Measurements from ENCODE around the gene UCMA. TPM values are rescaled to one million over a fixed set of nuclear protein-coding genes. Genes with fewer than 3 reads are reported as not detected.

Gene UCMA
- polyA plus RNA-seq, 1 donor from 2014 or later, result not detected

DNA sequence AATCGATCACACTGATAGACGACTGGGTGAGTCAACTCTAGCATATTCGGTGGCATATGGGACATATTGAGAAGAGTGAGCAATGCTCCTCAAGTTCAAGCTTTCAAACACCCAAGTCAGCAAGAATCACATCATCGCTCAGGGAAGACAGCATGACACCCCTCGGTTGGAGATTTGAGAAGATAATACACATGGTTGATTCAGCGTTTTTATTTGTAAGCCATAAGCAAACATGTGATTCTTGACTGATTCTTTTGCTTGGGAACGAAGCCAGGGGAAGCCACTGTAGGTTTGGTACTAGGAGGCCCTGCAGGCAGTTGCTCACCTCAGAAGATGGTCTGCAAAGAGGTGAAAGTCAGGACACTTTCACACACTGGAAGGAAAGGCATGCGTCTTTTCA is 12.6 kb downstream of the UCMA start:
- peaks cover 1% of the 10 kb centered on the region for H3K27me3 Mint-ChIP-seq
- no peaks in the 10 kb centered on the region for H3K36me3 Mint-ChIP-seq
- no peaks in the 10 kb centered on the region for H3K9me3 Mint-ChIP-seq
- no peak overlapping the region for H3K4me3 Mint-ChIP-seq
- no peak overlapping the region for H3K27ac Mint-ChIP-seq
- H3K4me1 Mint-ChIP-seq, result peaks cover 0 to 1% (median 0%) of the 10 kb centered on the region in 3 donors

DNA sequence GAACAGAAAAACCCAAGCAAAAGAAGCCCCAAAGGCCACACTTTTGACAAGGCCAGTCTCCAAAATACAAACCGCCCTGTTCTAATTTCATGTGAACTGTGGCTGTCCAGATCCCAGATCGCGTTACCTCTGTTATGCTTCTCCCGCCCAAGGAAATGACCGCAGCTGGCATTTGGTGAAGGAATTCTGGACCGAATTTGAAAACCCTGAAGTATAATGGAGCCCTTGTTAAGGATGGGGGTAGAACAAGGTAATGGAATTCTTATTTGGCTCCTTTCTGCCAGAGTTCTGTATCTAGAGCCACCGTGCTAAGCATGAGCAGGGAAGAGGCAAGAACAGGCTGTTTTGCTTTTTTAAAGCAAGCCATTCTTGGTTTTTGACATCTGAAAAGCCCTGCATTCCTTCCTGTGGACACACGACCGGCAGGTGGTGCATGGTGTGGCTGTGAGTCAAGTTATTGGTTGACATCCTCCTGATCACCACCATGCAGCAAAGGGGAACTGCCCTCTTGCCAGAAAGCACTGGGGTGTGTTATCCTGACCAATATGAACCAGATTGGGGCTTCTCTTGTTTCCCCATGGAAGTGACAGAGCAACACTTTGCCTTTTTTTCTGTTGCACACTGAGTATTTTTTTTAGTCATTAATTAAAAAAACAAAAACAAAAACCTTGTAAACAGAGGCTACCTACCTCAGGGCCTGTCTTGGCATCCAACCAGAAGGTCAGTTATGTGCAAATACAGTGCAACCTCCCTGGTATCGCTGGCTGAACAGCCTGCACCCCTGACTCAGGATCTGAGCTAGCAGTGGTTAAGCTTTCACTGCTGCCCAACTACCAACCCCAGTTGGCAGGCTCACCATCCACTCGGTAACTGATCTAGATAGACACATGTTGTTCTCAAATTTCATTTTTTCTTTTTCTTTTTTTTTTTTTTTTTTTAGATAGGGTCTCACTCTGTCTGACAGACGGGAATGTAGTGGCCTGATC is 14.2 kb downstream of the UCMA start:
- peaks cover 0 to 1% (median 0%) of the 10 kb centered on the region in 3 donors for H3K4me1 Mint-ChIP-seq
- H3K27ac Mint-ChIP-seq, result peak overlapping the region in 1 of 3 donors; percentile 9
- H3K36me3 Mint-ChIP-seq, result no peaks in the 10 kb centered on the region
- H3K4me3 Mint-ChIP-seq, result no peak overlapping the region
- H3K27me3 Mint-ChIP-seq, result no peaks in the 10 kb centered on the region
- H3K9me3 Mint-ChIP-seq, result no peaks in the 10 kb centered on the region

DNA sequence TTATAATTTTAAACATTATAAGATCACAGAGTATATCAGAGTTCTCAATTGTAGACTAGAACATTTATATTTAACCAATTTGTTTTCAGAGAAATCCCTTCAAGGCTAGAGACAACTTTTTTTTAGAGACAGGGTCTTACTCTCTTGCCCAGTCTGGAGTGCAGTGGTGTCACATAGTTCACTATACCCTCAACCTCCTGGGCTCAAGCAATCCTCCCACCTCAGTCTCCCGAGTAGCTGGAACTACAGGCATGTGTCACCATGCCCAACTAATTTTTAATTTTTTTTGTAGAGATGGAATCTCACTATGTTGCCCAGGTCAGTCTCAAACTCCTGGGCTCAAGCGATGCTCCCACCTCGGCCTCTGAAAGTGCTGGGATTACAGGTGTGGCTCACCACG is 15.3 kb downstream of the UCMA start:
- no peak overlapping the region for H3K4me3 Mint-ChIP-seq
- no peaks in the 10 kb centered on the region for H3K9me3 Mint-ChIP-seq
- H3K27me3 Mint-ChIP-seq, result no peaks in the 10 kb centered on the region
- H3K36me3 Mint-ChIP-seq, result no peaks in the 10 kb centered on the region
- no peaks in the 10 kb centered on the region for H3K4me1 Mint-ChIP-seq
- no peak overlapping the region for H3K27ac Mint-ChIP-seq

DNA sequence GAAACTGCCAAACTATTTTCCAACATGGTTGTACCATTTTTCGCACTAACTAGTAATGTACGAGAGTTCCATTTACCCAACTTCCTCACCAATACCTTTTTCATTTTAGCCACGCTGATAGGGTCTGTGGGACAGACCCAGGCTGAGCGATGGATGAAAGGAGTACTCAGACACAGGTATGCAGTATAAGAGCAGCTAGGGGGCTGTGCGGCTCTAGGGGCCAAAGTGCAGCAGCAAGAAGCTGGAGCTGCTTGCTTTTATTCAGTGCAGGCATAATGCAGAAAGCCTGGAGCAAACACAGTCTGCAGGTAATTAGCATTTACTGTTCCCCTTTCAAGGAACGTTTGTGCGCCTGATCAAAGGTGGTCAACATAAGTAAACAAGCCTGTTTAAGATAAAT is 21.0 kb downstream of the UCMA start:
- H3K4me1 Mint-ChIP-seq, result no peaks in the 10 kb centered on the region
- no peaks in the 10 kb centered on the region for H3K27me3 Mint-ChIP-seq
- H3K4me3 Mint-ChIP-seq, result no peak overlapping the region
- peak overlapping the region in 1 of 3 donors; percentile 71 for H3K27ac Mint-ChIP-seq
- peaks cover 1% of the 10 kb centered on the region for H3K36me3 Mint-ChIP-seq
- no peaks in the 10 kb centered on the region for H3K9me3 Mint-ChIP-seq

DNA sequence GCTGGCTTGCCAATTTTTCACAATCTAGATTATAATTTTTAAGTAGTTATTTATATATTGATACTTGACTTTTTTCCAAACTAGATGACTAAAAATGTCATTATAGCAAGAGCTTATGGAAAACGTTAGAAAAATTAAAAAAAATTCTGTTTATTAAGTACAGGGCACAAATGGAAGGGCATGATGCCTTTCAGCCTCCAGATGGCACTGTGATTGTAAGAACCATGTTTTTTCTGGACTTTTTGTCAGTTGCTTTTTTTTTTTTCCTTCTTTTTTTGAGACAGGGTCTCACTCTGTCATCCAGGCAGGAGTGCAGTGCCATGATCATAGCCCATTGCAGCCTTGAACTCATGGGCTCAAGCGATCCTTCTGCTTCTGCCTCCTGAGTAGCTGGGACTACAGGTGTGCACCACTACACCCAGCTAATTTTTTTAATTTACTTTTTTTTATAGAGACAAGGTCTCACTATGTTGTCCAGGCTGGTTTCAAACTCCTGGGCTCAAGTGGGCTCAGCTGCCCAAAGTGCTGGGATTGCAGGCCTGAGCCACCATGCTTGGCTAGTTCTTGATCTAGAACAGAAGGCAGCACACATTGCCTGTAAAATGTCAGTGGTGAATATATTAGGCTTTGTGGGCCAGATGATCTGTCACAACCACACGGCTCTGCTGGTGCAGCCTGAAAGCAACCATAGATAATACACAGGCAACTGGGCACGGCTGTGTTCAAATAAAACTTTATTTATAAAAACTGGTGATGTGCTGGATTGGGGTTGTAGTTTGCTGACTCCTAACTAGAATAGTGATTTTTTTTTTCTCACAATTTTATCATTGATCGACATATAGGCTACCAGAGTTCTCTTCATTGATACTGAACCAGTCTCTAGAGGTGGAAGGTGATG is 27.4 kb downstream of the UCMA start:
- H3K4me3 Mint-ChIP-seq, result no peak overlapping the region
- no peaks in the 10 kb centered on the region for H3K4me1 Mint-ChIP-seq
- no peaks in the 10 kb centered on the region for H3K27me3 Mint-ChIP-seq
- no peaks in the 10 kb centered on the region for H3K36me3 Mint-ChIP-seq
- H3K9me3 Mint-ChIP-seq, result no peaks in the 10 kb centered on the region
- H3K27ac Mint-ChIP-seq, result peak overlapping the region in 1 of 3 donors; percentile 50

DNA sequence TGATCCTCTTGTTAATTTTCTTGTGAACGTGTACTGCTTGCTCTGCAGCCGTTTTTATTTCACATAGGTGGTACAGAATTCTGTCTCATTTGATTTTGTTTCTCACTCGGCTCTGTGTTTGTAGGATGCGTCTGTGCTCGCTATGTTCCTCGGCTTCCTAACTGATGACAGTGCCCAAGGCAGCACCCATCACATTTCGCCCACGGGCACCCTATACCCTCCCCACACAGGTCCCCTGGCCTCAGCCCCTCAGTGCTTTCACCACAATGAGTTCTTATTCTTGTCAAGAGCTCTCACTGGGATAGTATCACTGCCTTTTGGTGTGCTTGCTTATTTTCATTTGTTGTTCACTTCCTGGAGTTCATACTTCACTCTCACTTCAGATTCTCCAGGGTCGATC is 28.1 kb downstream of the UCMA start:
- Mint-ChIP-seq H3K27ac (no peak overlapping the region), H3K36me3 (no peaks in the 10 kb centered on the region), H3K27me3 (no peaks in the 10 kb centered on the region), H3K9me3 (no peaks in the 10 kb centered on the region), H3K4me3 (no peak overlapping the region), H3K4me1 (no peaks in the 10 kb centered on the region)

DNA sequence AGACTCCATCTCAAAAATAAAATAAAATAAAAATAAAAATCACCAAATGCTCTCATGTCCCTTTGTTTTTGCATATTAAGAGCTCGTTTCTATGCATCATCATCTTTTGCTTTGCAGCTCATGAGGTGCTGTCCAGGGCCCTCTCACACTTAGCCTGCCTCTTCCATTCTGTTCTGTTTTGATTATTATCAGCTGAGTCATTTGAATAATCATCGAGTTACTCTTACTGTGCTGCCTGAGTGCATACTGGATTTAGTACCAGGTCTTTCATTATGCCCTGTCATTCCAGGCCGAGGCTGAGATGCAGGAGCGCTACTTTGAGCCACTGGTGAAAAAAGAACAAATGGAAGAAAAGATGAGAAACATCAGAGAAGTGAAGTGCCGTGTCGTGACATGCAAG is 33.0 kb downstream of the UCMA start:
- H3K9me3 Mint-ChIP-seq, result no peaks in the 10 kb centered on the region
- no peak overlapping the region for H3K4me3 Mint-ChIP-seq
- no peaks in the 10 kb centered on the region for H3K36me3 Mint-ChIP-seq
- no peaks in the 10 kb centered on the region for H3K4me1 Mint-ChIP-seq
- no peaks in the 10 kb centered on the region for H3K27me3 Mint-ChIP-seq
- H3K27ac Mint-ChIP-seq, result no peak overlapping the region

DNA sequence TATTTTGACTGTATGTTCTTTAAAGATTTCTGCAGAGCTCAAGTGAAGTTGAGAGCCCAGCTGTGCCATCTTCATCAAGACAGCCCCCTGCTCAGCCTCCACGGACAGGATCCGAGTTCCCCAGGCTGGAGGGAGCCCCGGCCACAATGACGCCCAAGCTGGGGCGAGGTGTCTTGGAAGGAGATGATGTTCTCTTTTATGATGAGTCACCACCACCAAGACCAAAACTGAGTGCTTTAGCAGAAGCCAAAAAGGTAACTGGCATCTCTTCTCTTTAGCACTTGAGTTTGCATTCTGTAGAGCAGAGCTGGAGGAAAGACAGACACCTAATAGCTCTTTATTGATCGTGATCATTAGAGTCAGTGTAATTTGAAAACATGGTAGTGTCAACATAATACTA is 39.2 kb downstream of the UCMA start:
- no peaks in the 10 kb centered on the region for H3K4me1 Mint-ChIP-seq
- H3K36me3 Mint-ChIP-seq, result no peaks in the 10 kb centered on the region
- H3K4me3 Mint-ChIP-seq, result no peak overlapping the region
- no peaks in the 10 kb centered on the region for H3K27me3 Mint-ChIP-seq
- H3K9me3 Mint-ChIP-seq, result no peaks in the 10 kb centered on the region
- H3K27ac Mint-ChIP-seq, result no peak overlapping the region

DNA sequence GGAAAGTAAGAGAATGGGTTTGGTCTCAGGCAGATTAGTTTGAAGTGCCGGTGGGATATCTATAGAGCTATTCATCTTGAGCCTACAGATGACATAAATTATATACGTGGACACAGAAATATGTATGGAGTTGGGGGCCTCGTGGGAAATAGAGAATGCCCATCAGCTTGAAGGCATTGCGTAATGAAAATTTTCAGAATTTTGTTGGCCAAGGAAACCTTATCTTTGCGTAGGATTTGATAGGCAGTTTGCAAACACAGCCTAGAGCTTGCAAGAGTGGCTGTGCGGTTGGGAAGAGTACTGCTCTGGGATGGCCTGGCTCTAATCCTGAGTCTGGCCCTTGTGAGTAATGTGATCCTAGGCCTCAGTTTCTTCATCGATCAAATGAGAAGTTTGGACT is 40.5 kb downstream of the UCMA start:
- Mint-ChIP-seq H3K27me3 (no peaks in the 10 kb centered on the region), H3K27ac (no peak overlapping the region), H3K4me1 (no peaks in the 10 kb centered on the region), H3K36me3 (no peaks in the 10 kb centered on the region), H3K9me3 (no peaks in the 10 kb centered on the region), H3K4me3 (no peak overlapping the region)

DNA sequence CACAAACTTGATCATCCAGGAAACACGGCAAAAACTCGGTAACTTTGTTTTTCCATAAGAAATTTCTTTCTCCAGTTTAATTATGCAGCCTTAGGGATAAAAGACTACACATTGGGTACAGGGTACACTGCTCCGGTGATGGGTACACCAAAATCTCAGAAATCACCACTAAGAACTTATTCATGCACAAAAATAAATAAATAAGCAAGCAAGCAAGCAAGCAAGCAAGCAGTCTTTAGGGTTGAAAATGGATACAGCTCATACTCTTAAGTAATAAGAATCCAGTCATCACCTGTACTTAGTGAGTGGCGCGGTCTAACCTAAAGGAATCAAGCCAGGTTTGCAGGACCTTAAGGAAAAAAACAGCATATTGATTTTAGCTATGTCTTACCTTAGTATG is 42.8 kb downstream of the UCMA start:
- H3K36me3 Mint-ChIP-seq, result no peaks in the 10 kb centered on the region
- no peak overlapping the region for H3K4me3 Mint-ChIP-seq
- no peak overlapping the region for H3K27ac Mint-ChIP-seq
- no peaks in the 10 kb centered on the region for H3K4me1 Mint-ChIP-seq
- no peaks in the 10 kb centered on the region for H3K27me3 Mint-ChIP-seq
- no peaks in the 10 kb centered on the region for H3K9me3 Mint-ChIP-seq

DNA sequence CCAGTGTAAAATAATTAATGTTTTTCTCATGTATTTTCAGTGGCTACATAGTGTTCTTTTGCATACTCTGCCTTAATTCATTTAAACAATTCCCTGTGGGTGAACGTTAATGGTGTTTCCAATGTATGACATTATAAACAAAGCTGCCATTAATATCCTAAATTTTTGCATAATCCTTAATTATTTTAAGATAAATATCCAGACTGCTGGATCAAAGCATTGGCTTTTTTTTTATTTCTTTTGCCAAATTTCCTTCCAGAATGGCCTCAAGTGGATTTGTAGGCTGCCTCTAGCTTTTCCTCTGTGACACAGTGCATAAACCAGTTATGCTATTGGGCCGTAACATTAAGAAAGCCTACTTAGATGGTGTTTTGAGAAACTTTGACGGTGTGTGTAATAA is 43.4 kb downstream of the UCMA start:
- Mint-ChIP-seq H3K27me3 (no peaks in the 10 kb centered on the region), H3K4me1 (no peaks in the 10 kb centered on the region)

DNA sequence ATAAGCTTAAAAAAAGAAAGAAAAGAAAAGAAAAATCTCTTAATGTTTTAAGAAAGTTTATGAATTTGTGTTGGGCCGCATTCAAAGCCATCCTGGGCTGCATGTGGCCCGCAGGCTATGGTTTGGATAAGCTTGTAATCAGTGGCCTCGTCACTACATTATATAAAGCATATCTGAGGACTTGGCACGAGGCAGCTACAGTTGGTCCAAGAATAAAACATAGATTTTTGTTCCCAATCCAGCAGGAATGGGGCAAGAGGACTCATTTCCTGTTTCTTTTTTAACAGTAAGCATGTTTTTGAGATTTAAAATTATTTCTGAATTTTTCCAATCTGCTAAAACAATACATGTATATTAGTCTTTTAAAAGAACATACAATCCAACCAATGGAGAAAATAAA is 44.2 kb downstream of the UCMA start:
- Mint-ChIP-seq H3K4me1 (no peaks in the 10 kb centered on the region), H3K36me3 (no peaks in the 10 kb centered on the region), H3K9me3 (no peaks in the 10 kb centered on the region), H3K4me3 (no peak overlapping the region), H3K27ac (no peak overlapping the region), H3K27me3 (no peaks in the 10 kb centered on the region)

More for the DNA sequence above, 43.4 kb downstream of the UCMA start:
- Mint-ChIP-seq H3K9me3 (no peaks in the 10 kb centered on the region), H3K36me3 (no peaks in the 10 kb centered on the region), H3K27ac (no peak overlapping the region), H3K4me3 (no peak overlapping the region)

DNA sequence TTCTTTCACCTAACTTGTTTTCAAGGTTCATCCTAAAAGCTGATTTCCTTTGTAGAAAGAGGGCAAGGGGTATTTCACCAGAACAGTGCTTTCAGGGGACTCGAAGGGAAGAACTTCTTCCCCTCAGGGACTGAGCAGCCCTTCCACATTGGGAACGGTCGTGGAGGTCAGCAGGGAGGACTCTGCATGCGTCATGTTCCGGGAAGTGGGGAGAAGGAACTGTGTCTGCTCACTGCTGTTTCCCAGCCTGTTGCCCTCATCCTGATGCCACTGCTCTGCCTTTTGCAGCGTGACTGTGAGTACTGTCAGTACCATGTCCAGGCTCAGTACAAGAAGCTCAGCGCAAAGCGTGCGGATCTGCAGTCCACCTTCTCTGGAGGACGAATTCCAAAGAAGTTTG is 45.6 kb downstream of the UCMA start:
- no peak overlapping the region for H3K4me3 Mint-ChIP-seq
- no peaks in the 10 kb centered on the region for H3K4me1 Mint-ChIP-seq
- peaks cover 0 to under 1% (median 0%) of the 10 kb centered on the region in 3 donors for H3K9me3 Mint-ChIP-seq
- no peaks in the 10 kb centered on the region for H3K27me3 Mint-ChIP-seq
- no peak overlapping the region for H3K27ac Mint-ChIP-seq
- H3K36me3 Mint-ChIP-seq, result no peaks in the 10 kb centered on the region

DNA sequence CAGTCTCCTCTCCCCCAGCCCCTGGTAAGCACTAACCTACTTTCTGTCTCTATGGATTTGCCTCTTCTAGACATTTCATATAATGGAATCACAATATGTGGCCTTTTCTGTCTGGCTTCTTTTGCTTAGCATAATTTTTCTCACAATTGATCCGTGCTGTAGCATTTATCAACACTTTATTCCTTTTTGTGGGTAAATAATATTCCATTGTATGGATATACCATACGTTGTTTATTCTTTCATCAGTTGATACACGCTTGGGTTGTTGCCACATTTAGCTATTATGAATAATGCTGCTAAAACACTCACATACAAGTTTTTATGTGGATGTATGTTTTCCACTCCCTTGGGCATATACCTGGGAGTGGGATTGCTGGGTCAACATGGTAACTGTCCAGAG is 47.0 kb downstream of the UCMA start:
- H3K36me3 Mint-ChIP-seq, result no peaks in the 10 kb centered on the region
- H3K4me1 Mint-ChIP-seq, result peaks cover 0 to 2% (median 0%) of the 10 kb centered on the region in 3 donors
- H3K27ac Mint-ChIP-seq, result no peak overlapping the region
- H3K4me3 Mint-ChIP-seq, result no peak overlapping the region
- peaks cover 0 to 4% (median 0%) of the 10 kb centered on the region in 3 donors for H3K9me3 Mint-ChIP-seq
- H3K27me3 Mint-ChIP-seq, result no peaks in the 10 kb centered on the region
